Erythroblast (primary cell): ENCODE data around the gene NT5DC1.

Experiments used
- GATA1 ChIP-seq: IDR thresholded peaks from 2 replicates; pipeline ENCODE4 v1.6.1; 2011; ENCODE audit warnings: low read depth, mild to moderate bottlenecking, control low read depth, low read length, moderate library complexity
- POLR2A ChIP-seq: IDR thresholded peaks from 2 replicates; pipeline ENCODE4 v1.6.1; 2011; ENCODE audit warnings: mild to moderate bottlenecking, low read length

DNA sequence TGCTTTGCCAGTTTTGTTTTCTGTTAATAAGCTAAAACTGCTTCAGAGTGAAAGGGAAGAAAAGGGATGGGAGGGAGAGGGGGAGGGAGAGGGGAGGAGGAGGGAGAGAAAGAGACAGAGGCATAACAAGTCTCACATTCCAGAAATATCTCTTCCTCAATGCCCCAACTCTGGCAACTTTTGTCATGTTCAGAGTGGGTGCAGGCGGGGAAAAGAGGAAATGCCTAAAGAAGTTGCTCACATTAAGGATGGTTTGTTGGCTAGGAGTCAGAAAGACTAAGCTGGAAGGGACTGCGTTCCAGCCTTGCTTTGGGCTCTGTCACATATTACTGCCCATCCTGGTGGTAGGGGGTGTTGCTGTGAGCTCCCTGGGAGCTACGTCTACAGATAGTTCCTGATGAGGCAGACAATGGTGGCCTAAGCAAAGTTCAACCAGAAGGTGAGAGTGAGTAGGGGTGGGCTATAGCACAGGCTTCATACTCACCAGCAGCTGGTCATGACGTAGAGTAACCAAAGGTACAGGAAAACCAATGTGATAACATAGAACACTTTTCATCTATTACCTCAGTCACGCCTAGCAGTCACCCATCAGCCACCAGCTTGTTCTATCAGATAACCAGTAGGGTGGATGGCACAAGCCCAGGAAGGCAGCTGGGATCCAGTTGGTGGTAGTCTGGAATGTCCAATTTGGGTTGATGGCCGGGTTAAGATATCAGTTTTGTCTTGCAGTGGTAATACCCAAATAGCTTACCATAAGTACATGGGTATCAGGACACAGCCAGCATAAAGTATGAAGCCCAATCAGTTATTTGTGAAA is 151.1 kb downstream of the NT5DC1 start:
- no peak for TF ChIP-seq POLR2A
- TF ChIP-seq GATA1: no peak
